Liver (tissue), 9 donors: ENCODE measurements around the gene MT1M. TPM values are rescaled to one million over a fixed set of nuclear protein-coding genes. Genes with fewer than 3 reads are reported as not detected.

Experiments
- DNase-seq: peaks from one replicate; pipeline ENCODE4 v3.0.0-alpha.2; 2017; ENCODE audit warnings: low spot score
- H3K27ac ChIP-seq, 2 donors: one replicate each; pipeline ENCODE4 v1.7.0; 2013; ENCODE audit warnings: inconsistent platforms in 2 of 2, low read length in 2 of 2, control low read depth in 1 of 2, low read depth in 1 of 2, mild to moderate bottlenecking in 1 of 2
- H3K27me3 ChIP-seq, 4 donors: one replicate each; pipeline versions ENCODE4 v1.6.1 to v1.7.0; 2013; ENCODE audit warnings: low read length in 3 of 4, inconsistent platforms in 1 of 4, mild to moderate bottlenecking in 1 of 4, moderate library complexity in 1 of 4; ENCODE audit not compliant: control insufficient read depth in 4 of 4, insufficient read depth in 4 of 4
- H3K36me3 ChIP-seq, 4 donors: one replicate each; pipeline versions ENCODE4 v1.6.1 to v1.7.0; 2013; ENCODE audit warnings: low read length in 3 of 4, mild to moderate bottlenecking in 3 of 4, low read depth in 1 of 4, moderate library complexity in 1 of 4; ENCODE audit not compliant: control insufficient read depth in 4 of 4, insufficient read depth in 3 of 4
- H3K4me1 ChIP-seq, 4 donors: one replicate each; pipeline versions ENCODE4 v1.6.1 to v1.7.0; 2013; ENCODE audit warnings: low read length in 3 of 4, mild to moderate bottlenecking in 3 of 4, moderate library complexity in 1 of 4; ENCODE audit not compliant: control insufficient read depth in 4 of 4, insufficient read depth in 4 of 4
- H3K4me3 ChIP-seq, 3 donors: one replicate each; pipeline versions ENCODE4 v1.6.1 to v1.7.0; 2013; ENCODE audit warnings: low read length in 3 of 3, control low read depth in 1 of 3, low read depth in 1 of 3, mild to moderate bottlenecking in 1 of 3
- H3K9ac ChIP-seq, 2 donors: one replicate each; pipeline ENCODE4 v1.7.0; 2013; ENCODE audit warnings: low read length in 2 of 2, mild to moderate bottlenecking in 2 of 2, moderate library complexity in 2 of 2, control low read depth in 1 of 2, low read depth in 1 of 2
- H3K9me3 ChIP-seq, 4 donors: one replicate each; pipeline versions ENCODE4 v1.6.1 to v1.7.0; 2013; ENCODE audit warnings: low read length in 3 of 4; ENCODE audit not compliant: control insufficient read depth in 4 of 4
- CTCF ChIP-seq: fragments of 150-350 bp; IDR thresholded peaks from 2 replicates; pipeline ENCODE4 v1.5.1; 2017; ENCODE audit warnings: improper control_type of control experiment, low read depth, low read length; ENCODE audit not compliant: missing input control
- HNF4A ChIP-seq, 2 donors: conservative IDR thresholded peaks; 2 replicates each; pipeline ENCODE4 v1.6.1; 2016; ENCODE audit warnings: antibody characterized with exemption in 2 of 2, mild to moderate bottlenecking in 2 of 2
- HNF4G ChIP-seq: IDR thresholded peaks from 2 replicates; pipeline ENCODE4 v1.6.1; 2016; ENCODE audit warnings: antibody characterized with exemption
- MAX ChIP-seq: IDR thresholded peaks from 2 replicates; pipeline ENCODE4 v1.6.1; 2016; ENCODE audit warnings: antibody characterized with exemption
- NR2F2 ChIP-seq: IDR thresholded peaks from 2 replicates; pipeline ENCODE4 v1.6.1; 2016; ENCODE audit warnings: antibody characterized with exemption
- REST ChIP-seq: IDR thresholded peaks from 2 replicates; pipeline ENCODE4 v1.6.1; 2016; ENCODE audit warnings: antibody characterized with exemption, mild to moderate bottlenecking
- RXRA ChIP-seq, 2 donors: IDR thresholded peaks; 2 replicates each; pipeline ENCODE4 v1.6.1; 2017 to 2018; ENCODE audit warnings: antibody characterized with exemption in 2 of 2, mild to moderate bottlenecking in 1 of 2
- SP1 ChIP-seq: IDR thresholded peaks from 2 replicates; pipeline ENCODE4 v1.6.1; 2018; ENCODE audit warnings: antibody characterized with exemption, mild to moderate bottlenecking
- TAF1 ChIP-seq: conservative IDR thresholded peaks from 2 replicates; pipeline ENCODE4 v1.6.1; 2016; ENCODE audit warnings: antibody characterized with exemption, mild to moderate bottlenecking
- YY1 ChIP-seq: IDR thresholded peaks from 2 replicates; pipeline ENCODE4 v1.6.1; 2016; ENCODE audit warnings: antibody characterized with exemption, mild to moderate bottlenecking
- WGBS: extraction: QIAGEN DNeasy Blood & Tissue Kit; methylation state at CpG from one replicate; pipeline ENCODE4 v1.1.7; 2013; 5-methylcytosine and 5-hydroxymethylcytosine counted together
- polyA plus RNA-seq, 2 donors: library from polyadenylated mRNA; stranded (reverse) in 1 of 2; unstranded in 1 of 2; fragments of 200-250 nt in 1 of 2; fragments of >200 nt in 1 of 2; fragmentation: Nextera tagmentation in 1 of 2; extraction: Ambion mirVana in 1 of 2; gene quantifications; one replicate each; pipeline versions ENCODE4 v1.2.1 to v1.2.3, GENCODE V29; 2013 to 2015
- total RNA-seq, 2 donors: library from RNA; depleted of rRNA; stranded (reverse); fragments of >200 nt; gene quantifications; one replicate each; pipeline ENCODE4 v1.2.3, GENCODE V29; 2014
- donor health status: healthy.
- donor health status: healthy.
- donor health status: healthy.
- donor health status: healthy.
- donor health status: healthy.

The MT1M gene
- total and polyA plus RNA-seq, 4 donors, result 20.4 to 343 (median 194) TPM

- H3K4me3 ChIP-seq, result no peak overlapping the region
- peak overlapping the region; percentile 52 to 83 for H3K27ac ChIP-seq
- no peaks in the 10 kb centered on the region for H3K9me3 ChIP-seq
- H3K27me3 ChIP-seq, result no peaks in the 10 kb centered on the region
- 59% methylated on average over 9 of the region's 9 CpGs for WGBS
- H3K36me3 ChIP-seq, result peaks cover 0 to 3% (median 0%) of the 10 kb centered on the region in 4 donors
- DNase-seq, result no peak
- TF ChIP-seq RXRA (IDR thresholded peaks at IDR 0.05), result peak in 1 of 2 donors; percentile 30
- no peak for TF ChIP-seq HNF4G
- TF ChIP-seq NR2F2, result peak; percentile 19
- H3K9ac ChIP-seq, result no peak overlapping the region
- peaks cover 0 to 26% (median 7%) of the 10 kb centered on the region in 4 donors for H3K4me1 ChIP-seq
Observed at GRCh38 chr16:56628486-56629350, 3.7 kb upstream of the MT1M start.

- Histone ChIP-seq H3K36me3 (peaks cover 0 to 3% (median 0%) of the 10 kb centered on the region in 4 donors), H3K4me3 (no peak overlapping the region), H3K4me1 (peaks cover 0 to 24% (median 7%) of the 10 kb centered on the region in 4 donors), H3K9me3 (no peaks in the 10 kb centered on the region), H3K27ac (peak overlapping the region; percentile 52 to 83), H3K9ac (no peak overlapping the region), H3K27me3 (no peaks in the 10 kb centered on the region)
- TF ChIP-seq REST (no peak), HNF4A (conservative IDR thresholded peaks at IDR 0.05) (no peak), SP1 (no peak), CTCF (no peak), YY1 (no peak), NR2F2 (no peak), MAX (no peak), TAF1 (no peak)
- DNase-seq, result no peak
- WGBS, result 85% methylated on average over 3 of the region's 3 CpGs
Observed at GRCh38 chr16:56629531-56629930, 2.9 kb upstream of the MT1M start.

GRCh38 chr16:56630134-56630533 lies 2.3 kb upstream of the MT1M start:
- Histone ChIP-seq H3K36me3 (peaks cover 0 to 3% (median 0%) of the 10 kb centered on the region in 4 donors), H3K4me3 (no peak overlapping the region), H3K9me3 (no peaks in the 10 kb centered on the region), H3K9ac (no peak overlapping the region), H3K27me3 (no peaks in the 10 kb centered on the region), H3K27ac (peak overlapping the region; percentile 26 to 83), H3K4me1 (peaks cover 0 to 24% (median 7%) of the 10 kb centered on the region in 4 donors)
- DNase-seq, result no peak
- 80% methylated on average over 3 of the region's 3 CpGs for WGBS
- TF ChIP-seq MAX, result no peak
